WTC11 (cell line): ENCODE results near the gene CACNA1C. TPM values are rescaled to one million over a fixed set of nuclear protein-coding genes. Genes with fewer than 3 reads are reported as not detected.

ENCODE experiments used
- ATAC-seq: fragments of 200-7000 bp; cut with Tn5 transposase; 2 replicates; pipeline ENCODE4 v1.10.0; 2021; ENCODE audit warnings: mild to moderate bottlenecking, moderate library complexity
- CTCF ChIA-PET: fragments of 300-600 bp; sonication (Branson Sonifier 250); formaldehyde crosslinking; loops from one replicate; lab custom pipeline; 2021; ENCODE audit warnings: antibody characterized with exemption; lab: Charles Lee
- POLR2A ChIA-PET: fragments of 350-600 bp; sonication (Branson Sonifier 250); formaldehyde crosslinking; loops from one replicate; lab custom pipeline; 2021; ENCODE audit warnings: antibody characterized with exemption; lab: Charles Lee
- DNase-seq: peaks from one replicate; pipeline ENCODE4 v3.0.0; 2021; ENCODE audit warnings: low spot score
- H3K27ac Mint-ChIP-seq: 2 replicates; pipeline ENCODE4 v1.8.0; 2021; ENCODE audit warnings: mixed read lengths
- H3K27me3 Mint-ChIP-seq: 2 replicates; pipeline ENCODE4 v1.8.0; 2021; ENCODE audit warnings: low read depth, mild to moderate bottlenecking, moderate library complexity, mixed read lengths
- H3K36me3 Mint-ChIP-seq: 2 replicates; pipeline ENCODE4 v1.8.0; 2021; ENCODE audit warnings: mixed read lengths
- H3K4me1 Mint-ChIP-seq: 2 replicates; pipeline ENCODE4 v1.8.0; 2022; ENCODE audit warnings: mixed read lengths
- H3K4me3 Mint-ChIP-seq: 2 replicates; pipeline ENCODE4 v1.8.0; 2021; ENCODE audit warnings: mild to moderate bottlenecking, moderate library complexity, mixed read lengths
- H3K9me3 Mint-ChIP-seq: 2 replicates; pipeline ENCODE4 v1.8.0; 2021; ENCODE audit warnings: mixed read lengths
- AFF4 ChIP-seq: sonication (generic); formaldehyde crosslinking; IDR thresholded peaks from 2 replicates; pipeline ENCODE4 v1.8.1; 2023; ENCODE audit warnings: mild to moderate bottlenecking, missing genetic modification reagents, borderline replicate concordance
- ATF1 ChIP-seq: sonication (generic); formaldehyde crosslinking; IDR thresholded peaks from 2 replicates; pipeline ENCODE4 v1.8.1; 2023; ENCODE audit warnings: mild to moderate bottlenecking, moderate library complexity, missing genetic modification reagents
- CBFB ChIP-seq: sonication (generic); formaldehyde crosslinking; IDR thresholded peaks from 2 replicates; pipeline ENCODE4 v1.8.1; 2022; ENCODE audit warnings: mild to moderate bottlenecking, low read depth, missing genetic modification reagents
- FOXJ3 ChIP-seq: sonication (generic); formaldehyde crosslinking; IDR thresholded peaks from 2 replicates; pipeline ENCODE4 v1.9.0; 2021; ENCODE audit warnings: missing genetic modification reagents, mild to moderate bottlenecking, borderline replicate concordance
- GTF2I ChIP-seq: fragments of 250-450 bp; sonication (Bioruptor Pico); conservative IDR thresholded peaks from 2 replicates; pipeline ENCODE4 v1.4.0; 2021; ENCODE audit warnings: mild to moderate bottlenecking
- HMGA2 ChIP-seq: fragments of 250-450 bp; sonication (Bioruptor Pico); IDR thresholded peaks from 2 replicates; pipeline ENCODE4 v1.4.0; 2021; ENCODE audit warnings: mild to moderate bottlenecking, moderate library complexity
- IRF2 ChIP-seq: sonication (generic); formaldehyde crosslinking; IDR thresholded peaks from 2 replicates; pipeline ENCODE4 v1.8.0; 2022; ENCODE audit warnings: low read depth, missing genetic modification reagents, borderline replicate concordance
- JAZF1 ChIP-seq: fragments of 250-450 bp; sonication (Bioruptor Pico); IDR thresholded peaks from 2 replicates; pipeline ENCODE4 v1.9.0; 2021; ENCODE audit warnings: moderate library complexity, mild to moderate bottlenecking, inconsistent platforms
- KAT7 ChIP-seq: sonication (generic); formaldehyde crosslinking; IDR thresholded peaks from 2 replicates; pipeline ENCODE4 v1.8.1; 2023; ENCODE audit warnings: missing genetic modification reagents, mild to moderate bottlenecking, borderline replicate concordance
- NFATC4 ChIP-seq: fragments of 250-450 bp; sonication (Bioruptor Pico); IDR thresholded peaks from 2 replicates; pipeline ENCODE4 v1.9.0; 2021; ENCODE audit warnings: mild to moderate bottlenecking
- NR1H2 ChIP-seq: sonication (generic); formaldehyde crosslinking; IDR thresholded peaks from 2 replicates; pipeline ENCODE4 v1.9.0; 2021; ENCODE audit warnings: mild to moderate bottlenecking, moderate library complexity, missing genetic modification reagents
- NR3C1 ChIP-seq: sonication (generic); formaldehyde crosslinking; conservative IDR thresholded peaks from 2 replicates; pipeline ENCODE4 v1.8.1; 2023; ENCODE audit warnings: low read depth, mild to moderate bottlenecking, missing genetic modification reagents
- PRRX2 ChIP-seq: fragments of 250-450 bp; sonication (Bioruptor Pico); IDR thresholded peaks from 2 replicates; pipeline ENCODE4 v1.8.0; 2021; ENCODE audit warnings: mild to moderate bottlenecking
- RELA ChIP-seq: sonication (generic); formaldehyde crosslinking; IDR thresholded peaks from 2 replicates; pipeline ENCODE4 v1.8.1; 2022; ENCODE audit warnings: missing genetic modification reagents, mild to moderate bottlenecking, borderline replicate concordance
- RORB ChIP-seq: fragments of 250-450 bp; sonication (Bioruptor Pico); IDR thresholded peaks from 2 replicates; pipeline ENCODE4 v1.9.0; 2021; ENCODE audit warnings: mild to moderate bottlenecking
- TEAD4 ChIP-seq: sonication (generic); formaldehyde crosslinking; IDR thresholded peaks from 2 replicates; pipeline ENCODE4 v1.8.0; 2022; ENCODE audit warnings: mild to moderate bottlenecking, missing genetic modification reagents
- USF2 ChIP-seq: sonication (generic); formaldehyde crosslinking; IDR thresholded peaks from 2 replicates; pipeline ENCODE4 v1.8.1; 2023; ENCODE audit warnings: mild to moderate bottlenecking, missing genetic modification reagents, moderate library complexity
- ZNF138 ChIP-seq: sonication (generic); formaldehyde crosslinking; conservative IDR thresholded peaks from 2 replicates; pipeline ENCODE4 v1.8.1; 2022; ENCODE audit warnings: mild to moderate bottlenecking, moderate library complexity, missing genetic modification reagents
- ZNF317 ChIP-seq: sonication (generic); formaldehyde crosslinking; IDR thresholded peaks from 2 replicates; pipeline ENCODE4 v1.8.1; 2023; ENCODE audit warnings: low read depth, mild to moderate bottlenecking, moderate library complexity, missing genetic modification reagents, borderline replicate concordance
- ZNF396 ChIP-seq: fragments of 250-450 bp; sonication (Bioruptor Pico); IDR thresholded peaks from 2 replicates; pipeline ENCODE4 v1.8.0; 2021; ENCODE audit warnings: mild to moderate bottlenecking, moderate library complexity, borderline replicate concordance
- total RNA-seq: library from RNA; stranded (reverse); gene quantifications from 3 replicates; pipeline ENCODE4 v1.2.3, GENCODE V29; 2021
- TF ChIP-seq, protein P1 (sequence below): fragments of 250-450 bp; sonication (Bioruptor Pico); IDR thresholded peaks from 2 replicates; pipeline ENCODE4 v1.9.0; 2021; ENCODE audit warnings: mild to moderate bottlenecking, borderline replicate concordance
- TF ChIP-seq, protein P2 (sequence below): fragments of 250-450 bp; sonication (Bioruptor Pico); IDR thresholded peaks from 2 replicates; pipeline ENCODE4 v1.9.0; 2021; ENCODE audit warnings: mild to moderate bottlenecking

Gene CACNA1C
- total RNA-seq, 1 experiment from 2014 or later, result 1.7 TPM

DNA sequence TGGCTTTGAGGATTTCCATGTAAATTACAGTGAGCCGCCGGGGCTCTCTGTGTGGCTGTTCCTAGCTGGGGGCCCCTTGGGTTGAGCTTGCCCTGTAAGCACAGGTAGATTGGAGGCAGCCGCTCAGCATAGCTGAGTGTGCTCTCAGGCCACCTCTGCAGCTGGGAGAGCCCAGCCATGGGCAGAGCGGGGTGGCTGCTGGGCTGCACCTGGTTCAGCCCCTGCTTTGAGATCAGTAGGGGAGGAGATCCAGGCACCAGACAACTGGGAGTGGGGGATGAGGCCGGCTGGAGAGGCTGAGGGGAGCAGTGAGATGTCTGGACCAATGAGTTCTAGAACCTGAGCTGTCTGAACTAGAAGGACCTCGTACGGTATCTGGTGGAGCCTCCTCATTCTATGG is 44.8 kb downstream of the CACNA1C start (continued):
- no peak for TF ChIP-seq AFF4 (CRISPR knock-in tag)

DNA sequence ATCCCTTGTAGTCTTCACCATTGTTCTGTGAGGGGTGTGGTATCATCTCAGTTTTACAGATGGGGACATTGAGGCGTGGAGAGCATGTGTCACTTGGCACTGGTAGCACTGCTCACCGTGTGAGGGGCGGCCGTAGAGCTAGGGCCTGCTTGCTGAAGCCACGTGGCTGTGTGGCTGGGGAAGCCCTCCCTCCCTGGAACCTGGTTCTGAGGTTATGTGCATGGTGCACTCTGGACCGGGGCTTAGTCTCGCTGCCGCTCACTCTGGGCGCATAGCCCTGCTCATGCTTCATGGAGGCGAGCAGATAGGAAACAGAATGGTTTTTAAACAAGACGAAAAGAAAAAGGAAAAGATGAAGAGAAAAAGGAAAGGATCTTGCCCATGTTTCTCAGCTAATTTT is 46.1 kb downstream of the CACNA1C start:
- ATAC-seq (no peak), DNase-seq (no peak)
- no peak overlapping the region for H3K27ac Mint-ChIP-seq
- no peaks in the 10 kb centered on the region for H3K27me3 Mint-ChIP-seq
- CTCF ChIA-PET, result interaction anchor here (1.1 kb wide), 1 partner anchor 41 kb away, joined by 4 read pairs; no protein-coding TSS in a partner anchor
- peaks cover 17% of the 10 kb centered on the region for H3K4me1 Mint-ChIP-seq
- POLR2A ChIA-PET, result no interaction called here
- H3K9me3 Mint-ChIP-seq, result no peaks in the 10 kb centered on the region; the same call in 1 of the 2 replicates
- no peak overlapping the region for H3K4me3 Mint-ChIP-seq
- no peaks in the 10 kb centered on the region for H3K36me3 Mint-ChIP-seq
- TF ChIP-seq ZNF396 (CRISPR knock-in tag), result no peak
- no peak for TF ChIP-seq USF2 (CRISPR knock-in tag)
- TF ChIP-seq, protein P1, sequence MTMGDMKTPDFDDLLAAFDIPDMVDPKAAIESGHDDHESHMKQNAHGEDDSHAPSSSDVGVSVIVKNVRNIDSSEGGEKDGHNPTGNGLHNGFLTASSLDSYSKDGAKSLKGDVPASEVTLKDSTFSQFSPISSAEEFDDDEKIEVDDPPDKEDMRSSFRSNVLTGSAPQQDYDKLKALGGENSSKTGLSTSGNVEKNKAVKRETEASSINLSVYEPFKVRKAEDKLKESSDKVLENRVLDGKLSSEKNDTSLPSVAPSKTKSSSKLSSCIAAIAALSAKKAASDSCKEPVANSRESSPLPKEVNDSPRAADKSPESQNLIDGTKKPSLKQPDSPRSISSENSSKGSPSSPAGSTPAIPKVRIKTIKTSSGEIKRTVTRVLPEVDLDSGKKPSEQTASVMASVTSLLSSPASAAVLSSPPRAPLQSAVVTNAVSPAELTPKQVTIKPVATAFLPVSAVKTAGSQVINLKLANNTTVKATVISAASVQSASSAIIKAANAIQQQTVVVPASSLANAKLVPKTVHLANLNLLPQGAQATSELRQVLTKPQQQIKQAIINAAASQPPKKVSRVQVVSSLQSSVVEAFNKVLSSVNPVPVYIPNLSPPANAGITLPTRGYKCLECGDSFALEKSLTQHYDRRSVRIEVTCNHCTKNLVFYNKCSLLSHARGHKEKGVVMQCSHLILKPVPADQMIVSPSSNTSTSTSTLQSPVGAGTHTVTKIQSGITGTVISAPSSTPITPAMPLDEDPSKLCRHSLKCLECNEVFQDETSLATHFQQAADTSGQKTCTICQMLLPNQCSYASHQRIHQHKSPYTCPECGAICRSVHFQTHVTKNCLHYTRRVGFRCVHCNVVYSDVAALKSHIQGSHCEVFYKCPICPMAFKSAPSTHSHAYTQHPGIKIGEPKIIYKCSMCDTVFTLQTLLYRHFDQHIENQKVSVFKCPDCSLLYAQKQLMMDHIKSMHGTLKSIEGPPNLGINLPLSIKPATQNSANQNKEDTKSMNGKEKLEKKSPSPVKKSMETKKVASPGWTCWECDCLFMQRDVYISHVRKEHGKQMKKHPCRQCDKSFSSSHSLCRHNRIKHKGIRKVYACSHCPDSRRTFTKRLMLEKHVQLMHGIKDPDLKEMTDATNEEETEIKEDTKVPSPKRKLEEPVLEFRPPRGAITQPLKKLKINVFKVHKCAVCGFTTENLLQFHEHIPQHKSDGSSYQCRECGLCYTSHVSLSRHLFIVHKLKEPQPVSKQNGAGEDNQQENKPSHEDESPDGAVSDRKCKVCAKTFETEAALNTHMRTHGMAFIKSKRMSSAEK (CRISPR knock-in tag), result no peak
- TF ChIP-seq TEAD4 (CRISPR knock-in tag), result no peak
- TF ChIP-seq NR1H2 (CRISPR knock-in tag), result no peak
- TF ChIP-seq IRF2, result no peak
- no peak for TF ChIP-seq ATF1 (CRISPR knock-in tag)
- TF ChIP-seq JAZF1 (CRISPR knock-in tag), result no peak
- no peak for TF ChIP-seq HMGA2 (CRISPR knock-in tag)
- TF ChIP-seq RELA, result no peak
- no peak for TF ChIP-seq PRRX2 (CRISPR knock-in tag)
- no peak for TF ChIP-seq RORB (CRISPR knock-in tag)
- TF ChIP-seq, all 79 proteins: peak for 0

- no peak overlapping the region for H3K27ac Mint-ChIP-seq
- peaks cover 11% of the 10 kb centered on the region for H3K4me1 Mint-ChIP-seq
- no peak overlapping the region for H3K4me3 Mint-ChIP-seq
- ChIA-PET CTCF (interaction anchor here (1.1 kb wide), 1 partner anchor 42 kb away, joined by 4 read pairs; no protein-coding TSS in a partner anchor), POLR2A (no interaction called here)
- ATAC-seq, result no peak
- no peaks in the 10 kb centered on the region for H3K36me3 Mint-ChIP-seq
- H3K27me3 Mint-ChIP-seq, result no peaks in the 10 kb centered on the region
- H3K9me3 Mint-ChIP-seq, result no peaks in the 10 kb centered on the region; the same call in 1 of the 2 replicates
- DNase-seq, result no peak
- TF ChIP-seq RORB (CRISPR knock-in tag), result no peak
- TF ChIP-seq GTF2I, result no peak
- TF ChIP-seq NFATC4 (CRISPR knock-in tag), result no peak
- TF ChIP-seq, protein P2, sequence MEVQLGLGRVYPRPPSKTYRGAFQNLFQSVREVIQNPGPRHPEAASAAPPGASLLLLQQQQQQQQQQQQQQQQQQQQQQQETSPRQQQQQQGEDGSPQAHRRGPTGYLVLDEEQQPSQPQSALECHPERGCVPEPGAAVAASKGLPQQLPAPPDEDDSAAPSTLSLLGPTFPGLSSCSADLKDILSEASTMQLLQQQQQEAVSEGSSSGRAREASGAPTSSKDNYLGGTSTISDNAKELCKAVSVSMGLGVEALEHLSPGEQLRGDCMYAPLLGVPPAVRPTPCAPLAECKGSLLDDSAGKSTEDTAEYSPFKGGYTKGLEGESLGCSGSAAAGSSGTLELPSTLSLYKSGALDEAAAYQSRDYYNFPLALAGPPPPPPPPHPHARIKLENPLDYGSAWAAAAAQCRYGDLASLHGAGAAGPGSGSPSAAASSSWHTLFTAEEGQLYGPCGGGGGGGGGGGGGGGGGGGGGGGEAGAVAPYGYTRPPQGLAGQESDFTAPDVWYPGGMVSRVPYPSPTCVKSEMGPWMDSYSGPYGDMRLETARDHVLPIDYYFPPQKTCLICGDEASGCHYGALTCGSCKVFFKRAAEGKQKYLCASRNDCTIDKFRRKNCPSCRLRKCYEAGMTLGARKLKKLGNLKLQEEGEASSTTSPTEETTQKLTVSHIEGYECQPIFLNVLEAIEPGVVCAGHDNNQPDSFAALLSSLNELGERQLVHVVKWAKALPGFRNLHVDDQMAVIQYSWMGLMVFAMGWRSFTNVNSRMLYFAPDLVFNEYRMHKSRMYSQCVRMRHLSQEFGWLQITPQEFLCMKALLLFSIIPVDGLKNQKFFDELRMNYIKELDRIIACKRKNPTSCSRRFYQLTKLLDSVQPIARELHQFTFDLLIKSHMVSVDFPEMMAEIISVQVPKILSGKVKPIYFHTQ, result no peak
- TF ChIP-seq ZNF317 (CRISPR knock-in tag), result no peak
- TF ChIP-seq NR3C1, result no peak
- TF ChIP-seq KAT7 (CRISPR knock-in tag), result no peak
- TF ChIP-seq FOXJ3 (CRISPR knock-in tag), result no peak
- TF ChIP-seq CBFB, result no peak
- TF ChIP-seq ZNF138 (CRISPR knock-in tag), result no peak
Measured at GRCh38 chr12:2099595-2099994, 46.8 kb downstream of the CACNA1C start.
